Limb (tissue), 2 donors: ENCODE data around the gene CTRB2.
"Not testable (repeated sequence)": the region's sequence is repeated elsewhere in the genome, so short reads cannot be mapped to it uniquely, and the experiment has no call there.

Experiments used
- DNase-seq, 2 donors: peaks; one replicate each; pipeline ENCODE4 v3.0.0-alpha.2; 2016; ENCODE audit errors: extremely low spot score in 2 of 2

The CTRB2 gene

DNA sequence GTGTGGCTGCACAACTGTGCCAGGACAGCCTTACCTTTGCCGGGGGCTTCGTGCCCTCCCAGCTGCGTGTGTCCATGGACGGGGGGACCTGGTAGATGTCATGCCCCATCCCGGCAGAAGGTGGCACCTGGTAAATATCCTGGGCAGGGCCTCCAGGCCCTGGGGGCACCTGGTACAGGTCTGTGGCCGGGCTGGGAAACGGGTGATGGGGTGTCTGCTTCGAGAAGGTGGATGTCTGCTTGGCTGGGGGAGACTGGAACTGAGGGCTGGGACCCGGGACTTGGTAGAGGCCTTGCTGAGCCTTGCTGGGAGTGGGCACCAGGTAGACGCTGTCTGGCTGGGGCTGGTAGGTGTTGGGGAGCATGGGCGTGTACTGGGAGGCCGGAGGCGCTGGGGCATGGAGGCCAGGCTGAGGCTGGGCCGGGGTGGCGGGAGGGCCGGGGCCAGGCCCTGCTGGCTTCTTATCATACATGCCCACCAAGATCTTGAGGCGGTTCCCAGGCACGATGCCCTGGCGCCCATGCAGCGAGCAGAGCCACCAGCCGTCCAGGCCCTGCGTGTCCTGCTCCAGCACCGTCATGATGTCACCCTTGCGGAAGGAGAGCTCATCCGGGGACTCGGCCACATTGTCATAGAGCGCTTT lies 35.6 kb upstream of the CTRB2 start:
- DNase-seq: not testable (repeated sequence)

GRCh38 chr16:75241955-75242354 lies 35.0 kb upstream of the CTRB2 start:
- no peak for DNase-seq

- DNase-seq: no peak
Observed at GRCh38 chr16:75241412-75241811, 34.5 kb upstream of the CTRB2 start.

- not testable (repeated sequence) for DNase-seq
Observed at GRCh38 chr16:75240633-75241032, 33.7 kb upstream of the CTRB2 start.

GRCh38 chr16:75239542-75240122 lies 32.7 kb upstream of the CTRB2 start:
- no peak for DNase-seq

DNA sequence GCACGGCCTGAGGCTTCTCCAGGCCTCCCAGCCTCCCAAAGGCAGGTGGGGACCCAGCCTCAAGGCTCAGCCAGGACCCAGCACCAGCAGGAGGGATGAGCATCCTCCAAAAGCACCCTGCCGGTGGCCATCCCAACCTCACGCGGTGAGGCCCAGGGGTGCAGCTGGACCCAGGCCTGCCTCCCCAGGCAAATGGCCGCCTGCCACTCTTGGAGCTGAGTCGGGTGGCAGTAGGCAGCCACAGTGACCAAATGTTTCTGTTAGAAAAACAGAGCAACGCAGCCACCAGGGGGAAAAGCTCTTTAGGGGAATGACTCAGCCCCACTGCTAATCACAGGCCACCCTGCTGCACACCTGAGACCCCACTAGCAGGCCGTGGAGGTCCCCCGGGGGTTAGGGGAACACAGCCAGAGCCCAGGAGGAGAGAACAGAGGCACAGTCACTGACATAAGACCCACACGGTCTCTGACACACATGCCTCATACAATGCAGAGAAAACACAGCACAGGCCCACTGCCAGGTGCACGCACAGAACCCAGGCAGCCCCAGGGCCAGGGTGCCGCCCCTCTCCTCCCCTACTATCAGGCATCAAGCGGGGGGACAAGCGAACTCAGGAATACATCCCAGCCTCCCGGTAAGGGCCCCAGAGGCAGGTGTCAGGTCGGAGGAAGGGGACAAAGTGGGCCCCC lies 32.0 kb upstream of the CTRB2 start:
- no peak for DNase-seq

GRCh38 chr16:75238132-75238852 lies 31.3 kb upstream of the CTRB2 start:
- peak; percentile 80 to 87 for DNase-seq

- no peak for DNase-seq
Observed at GRCh38 chr16:75237398-75238131, 30.6 kb upstream of the CTRB2 start.

GRCh38 chr16:75236736-75237397 lies 29.9 kb upstream of the CTRB2 start:
- DNase-seq: no peak

DNA sequence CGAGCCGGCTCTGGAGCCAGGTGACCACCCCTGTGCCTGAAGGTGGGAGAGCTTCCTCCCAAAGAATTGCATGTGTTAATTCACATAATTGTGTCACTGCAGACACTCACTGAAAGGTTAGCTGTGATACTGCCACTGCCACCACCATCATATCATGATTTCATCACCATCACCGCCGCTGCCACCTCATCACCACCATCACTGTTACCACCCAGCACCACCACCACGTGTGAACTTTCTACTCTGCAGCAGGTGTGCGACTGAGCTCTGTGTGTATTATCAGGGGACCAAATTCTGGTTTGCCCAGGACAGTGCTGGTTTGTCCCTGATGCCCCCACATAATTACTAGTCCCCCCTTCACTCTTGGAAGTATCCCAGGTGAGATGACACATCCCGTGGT lies 29.3 kb upstream of the CTRB2 start:
- DNase-seq: no peak

DNA sequence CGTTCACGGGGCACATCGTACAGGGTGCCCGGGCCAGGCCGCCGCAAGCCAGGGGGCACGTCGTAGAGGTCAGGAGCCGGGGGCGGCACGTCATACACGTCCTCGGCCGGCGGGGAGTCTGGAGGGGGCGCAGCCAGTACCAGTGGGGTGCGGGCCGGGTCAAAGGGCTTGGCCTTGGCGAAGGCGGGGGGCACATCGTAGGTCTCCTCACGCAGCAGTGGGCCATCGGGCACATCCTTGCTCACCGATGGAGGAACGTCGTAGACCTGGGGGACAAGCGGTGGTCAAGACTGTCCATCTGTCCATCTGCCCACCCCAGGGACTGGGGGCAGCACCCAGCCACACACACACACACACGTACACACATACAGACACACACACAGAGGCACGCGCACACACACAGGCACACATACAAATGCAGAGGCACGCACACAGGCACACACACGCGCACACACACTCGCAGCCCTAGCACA lies 28.8 kb upstream of the CTRB2 start:
- DNase-seq: no peak

DNA sequence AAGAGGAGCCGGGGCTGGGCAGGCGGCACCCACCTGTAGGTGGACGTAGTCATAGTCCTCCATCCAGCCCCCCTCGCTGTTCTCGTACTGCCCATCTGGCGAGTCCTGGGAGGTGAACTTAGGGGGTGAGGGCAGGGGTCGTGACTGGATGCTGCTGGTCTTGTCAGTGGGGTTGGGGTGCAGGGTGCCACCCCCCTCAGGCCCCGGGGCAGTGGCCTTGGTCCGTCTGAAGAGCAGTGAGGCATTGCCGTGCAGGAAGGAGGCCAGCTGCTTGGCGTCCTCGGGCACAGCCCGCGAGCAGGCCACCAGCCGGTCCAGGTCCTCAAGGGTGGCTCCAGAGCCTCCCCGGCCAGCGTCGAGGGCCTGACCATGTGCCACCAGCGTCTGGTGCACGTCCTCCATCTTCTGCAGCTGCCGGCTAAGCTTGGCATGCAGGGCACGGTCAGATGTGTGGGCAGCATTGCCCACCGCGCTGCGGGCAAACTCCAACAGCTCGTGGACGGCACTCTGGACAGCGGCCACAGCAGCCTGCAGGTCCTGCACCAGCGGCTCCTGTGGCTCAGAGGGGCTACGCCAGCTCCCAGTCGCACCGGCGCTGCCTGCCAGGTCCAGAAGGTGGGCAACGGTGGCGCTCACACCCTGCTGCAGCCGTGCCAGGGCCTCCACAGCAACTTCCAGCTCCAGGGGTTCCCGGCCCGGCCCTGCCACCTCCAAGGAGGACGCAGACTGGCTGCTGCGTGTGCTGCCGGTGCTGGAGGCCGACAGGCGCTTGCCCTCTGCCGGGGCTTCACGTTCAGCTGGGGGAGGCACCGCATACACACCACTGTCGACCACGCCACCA lies 28.1 kb upstream of the CTRB2 start:
- no peak for DNase-seq

DNA sequence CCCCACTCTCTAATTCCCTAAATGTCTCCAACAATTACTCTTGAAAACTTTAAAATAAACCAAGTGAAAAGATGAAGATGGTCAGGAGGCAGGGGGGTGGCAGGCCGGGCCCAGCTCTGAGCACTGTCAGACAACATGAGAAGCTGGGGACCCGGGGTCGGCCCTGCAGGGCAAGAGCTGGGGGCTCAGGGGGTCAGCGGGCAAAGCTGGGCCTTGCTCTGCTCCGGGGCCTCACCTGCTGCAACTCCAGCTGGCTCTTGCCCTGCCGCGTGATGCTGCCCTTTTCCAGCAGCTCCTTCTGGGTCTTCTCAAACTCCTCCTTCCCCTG lies 26.6 kb upstream of the CTRB2 start:
- no peak for DNase-seq

- DNase-seq: no peak
Observed at GRCh38 chr16:75231570-75231969, 24.6 kb upstream of the CTRB2 start.

- no peak for DNase-seq
Observed at GRCh38 chr16:75230471-75231110, 23.6 kb upstream of the CTRB2 start.

- DNase-seq: no peak
Observed at GRCh38 chr16:75229172-75230031, 22.4 kb upstream of the CTRB2 start.

- DNase-seq: no peak
Observed at GRCh38 chr16:75228143-75228976, 21.4 kb upstream of the CTRB2 start.
